B cell (primary cell): ENCODE measurements around the gene OVCH2.

Experiments used
- CTCF ChIP-seq: fragments of 200-600 bp; IDR thresholded peaks from one replicate; pipeline ENCODE4 v1.8.0; 2022; ENCODE audit warnings: antibody characterized with exemption, mild to moderate bottlenecking
- EZH2 ChIP-seq: IDR thresholded peaks from 2 replicates; pipeline ENCODE4 v1.6.1; 2012; ENCODE audit warnings: borderline replicate concordance, low read depth, mild to moderate bottlenecking, moderate library complexity, low read length; ENCODE audit not compliant: insufficient read depth, poor library complexity, severe bottlenecking

DNA sequence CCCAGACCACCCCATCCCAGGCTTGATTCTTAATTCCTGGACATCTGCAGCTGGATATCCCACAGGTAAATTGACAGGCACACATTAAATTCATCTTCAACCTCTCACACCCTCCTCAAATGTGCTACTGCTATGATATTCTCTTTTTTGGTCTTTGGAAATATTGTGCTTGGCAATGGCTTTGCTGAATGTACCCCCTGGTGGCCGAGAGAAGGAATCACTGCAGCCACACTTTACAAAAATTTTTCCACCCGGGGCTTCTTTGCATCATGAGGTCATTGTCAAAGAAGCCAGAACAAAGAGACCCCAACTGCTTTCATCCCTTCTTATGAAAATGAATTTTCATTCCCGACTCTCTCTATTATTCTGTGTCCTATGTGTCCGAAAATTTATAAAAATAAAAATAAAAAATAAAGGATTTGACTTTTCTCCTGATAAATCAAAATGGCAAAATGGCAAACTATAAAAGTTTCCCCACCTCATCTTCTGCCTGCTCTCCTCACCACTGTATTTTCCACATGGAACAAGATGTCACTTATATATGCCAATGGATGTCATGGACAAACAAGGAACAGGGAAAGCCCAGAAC, 17.9 kb downstream of the OVCH2 start:
- TF ChIP-seq CTCF (peak; percentile 90), EZH2 (no peak)
